PC-9 (cell line): ENCODE data around the gene CEP72. TPM values are rescaled to one million over a fixed set of nuclear protein-coding genes. Genes with fewer than 3 reads are reported as not detected.

ENCODE experiments used
- BruUV-seq: library from RNA; stranded (reverse); fragments of 400-500 nt; replicated peaks from 2 replicates; lab custom pipeline; 2021; lab: Mats Ljungman, UMichigan
- CTCF ChIA-PET: fragments of 300-600 bp; sonication (Branson Sonifier 250); formaldehyde crosslinking; loops from one replicate; lab custom pipeline; 2022; ENCODE audit warnings: antibody characterized with exemption; lab: Charles Lee
- POLR2A ChIA-PET: fragments of 300-600 bp; sonication (Branson Sonifier 250); formaldehyde crosslinking; loops from one replicate; lab custom pipeline; 2022; ENCODE audit warnings: antibody characterized with exemption; ENCODE audit not compliant: unreplicated experiment; lab: Charles Lee
- DNase-seq, 2 experiments: peaks; one replicate each; pipeline versions ENCODE4 v3.0.0 to v3.0.0-alpha.2; 2015 to 2022; ENCODE audit warnings: mixed read lengths in 1 of 2
- H2AFZ ChIP-seq: fragments of 200-600 bp; sonication (generic); 2 replicates; pipeline ENCODE4 v1.8.1; 2017; ENCODE audit warnings: antibody characterized with exemption
- H3F3A ChIP-seq: fragments of 200-600 bp; sonication (generic); 2 replicates; pipeline ENCODE4 v1.8.1; 2017; ENCODE audit warnings: antibody characterized with exemption, mild to moderate bottlenecking, low read depth; ENCODE audit not compliant: insufficient read depth
- H3K27ac ChIP-seq: fragments of 200-600 bp; sonication (generic); 2 replicates; pipeline ENCODE4 v1.6.1; 2016; ENCODE audit warnings: mixed run types
- H3K27me3 ChIP-seq: fragments of 200-600 bp; sonication (generic); 2 replicates; pipeline ENCODE4 v1.6.1; 2016; ENCODE audit warnings: low read depth, mixed run types; ENCODE audit not compliant: insufficient read depth
- H3K36me3 ChIP-seq: fragments of 200-600 bp; sonication (generic); 2 replicates; pipeline ENCODE4 v1.6.1; 2016; ENCODE audit warnings: low read depth, mixed run types
- H3K4me1 ChIP-seq: fragments of 200-600 bp; sonication (generic); replicated peaks from 2 replicates; pipeline ENCODE4 v1.6.1; 2016; ENCODE audit warnings: mixed run types; ENCODE audit not compliant: insufficient read depth
- H3K4me2 ChIP-seq: fragments of 200-600 bp; sonication (generic); 2 replicates; pipeline ENCODE4 v1.6.1; 2017; ENCODE audit warnings: mixed run types
- H3K4me3 ChIP-seq: fragments of 200-600 bp; sonication (generic); 2 replicates; pipeline ENCODE4 v1.6.1; 2016; ENCODE audit warnings: mixed run types
- H3K79me2 ChIP-seq: fragments of 200-600 bp; sonication (generic); 2 replicates; pipeline ENCODE4 v1.6.1; 2017; ENCODE audit warnings: low read depth, mixed run types
- H3K9me2 ChIP-seq: fragments of 200-600 bp; sonication (generic); 2 replicates; pipeline ENCODE4 v1.8.1; 2017; ENCODE audit warnings: mild to moderate bottlenecking; ENCODE audit not compliant: insufficient read depth
- H3K9me3 ChIP-seq: fragments of 200-600 bp; sonication (generic); 2 replicates; pipeline ENCODE4 v1.8.1; 2016; ENCODE audit warnings: low read depth; ENCODE audit not compliant: insufficient read depth
- H4K20me1 ChIP-seq: fragments of 200-600 bp; sonication (generic); 2 replicates; pipeline ENCODE4 v1.8.1; 2017; ENCODE audit not compliant: insufficient read depth
- EZH2 ChIP-seq: fragments of 200-600 bp; sonication (generic); IDR thresholded peaks from 2 replicates; pipeline ENCODE4 v1.8.0; 2017; ENCODE audit warnings: antibody characterized with exemption, low read depth
- intact Hi-C: fragments of 100-400 bp; cut with micrococcal nuclease; formaldehyde crosslinking; loops from one replicate; pipeline ENCODE4 v1.10.0; 2022; ENCODE audit not compliant: unreplicated experiment
- total RNA-seq: library from RNA; stranded (reverse); gene quantifications from 2 replicates; pipeline ENCODE4 v1.2.3, GENCODE V29; 2021
- TF ChIP-seq, protein P1 (sequence below): fragments of 200-600 bp; sonication (generic); conservative IDR thresholded peaks from 2 replicates; pipeline ENCODE4 v1.6.1; 2017; ENCODE audit warnings: mixed run types, antibody characterized with exemption, mild to moderate bottlenecking, moderate library complexity

Gene CEP72
- total RNA-seq, 1 experiment from 2014 or later, result 86.8 TPM

DNA sequence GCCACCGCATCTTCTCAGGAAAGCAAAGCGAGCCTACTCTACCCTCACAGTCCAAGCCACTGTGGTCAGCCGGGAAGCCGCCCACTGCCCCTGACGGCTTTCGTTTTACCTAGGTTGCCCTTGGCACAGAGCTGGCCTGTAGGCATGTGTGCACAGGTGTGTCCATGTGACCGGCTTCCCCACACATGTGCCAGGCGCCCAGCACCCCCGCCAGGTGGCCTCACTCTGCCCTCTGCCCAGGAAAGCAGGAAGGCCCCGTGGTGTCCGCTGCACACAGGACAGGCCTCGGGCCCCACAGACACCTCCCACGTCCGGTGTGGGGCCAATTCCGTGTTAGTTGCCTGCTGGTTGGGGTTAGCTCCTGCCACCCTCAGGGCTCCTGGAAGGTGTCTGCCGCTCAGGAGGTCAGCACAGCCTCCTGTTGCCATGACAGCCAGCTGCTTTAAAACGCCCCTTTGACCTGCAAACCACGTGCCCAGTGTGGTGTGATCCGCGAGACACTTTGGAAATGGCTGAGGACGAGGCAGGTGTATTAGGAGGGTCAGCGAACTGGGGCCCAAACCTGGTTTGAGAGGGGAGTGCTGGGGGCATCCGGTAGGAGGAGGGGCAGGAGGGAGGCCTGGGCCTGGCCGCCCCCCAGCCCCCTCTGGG is 52.3 kb downstream of the CEP72 start:
- POLR2A ChIA-PET, result no interaction called here
- H3K27me3 ChIP-seq, result no peaks in the 10 kb centered on the region
- H3K9me3 ChIP-seq, result no peaks in the 10 kb centered on the region
- CTCF ChIA-PET, result no interaction called here
- intact Hi-C loops, result no loop called here
- H2AFZ ChIP-seq, result no peak overlapping the region
- no peaks in the 10 kb centered on the region for H3K79me2 ChIP-seq
- H3K36me3 ChIP-seq, result peaks cover 4% of the 10 kb centered on the region; the same call in 1 of the 2 replicates
- TF ChIP-seq, protein P1, sequence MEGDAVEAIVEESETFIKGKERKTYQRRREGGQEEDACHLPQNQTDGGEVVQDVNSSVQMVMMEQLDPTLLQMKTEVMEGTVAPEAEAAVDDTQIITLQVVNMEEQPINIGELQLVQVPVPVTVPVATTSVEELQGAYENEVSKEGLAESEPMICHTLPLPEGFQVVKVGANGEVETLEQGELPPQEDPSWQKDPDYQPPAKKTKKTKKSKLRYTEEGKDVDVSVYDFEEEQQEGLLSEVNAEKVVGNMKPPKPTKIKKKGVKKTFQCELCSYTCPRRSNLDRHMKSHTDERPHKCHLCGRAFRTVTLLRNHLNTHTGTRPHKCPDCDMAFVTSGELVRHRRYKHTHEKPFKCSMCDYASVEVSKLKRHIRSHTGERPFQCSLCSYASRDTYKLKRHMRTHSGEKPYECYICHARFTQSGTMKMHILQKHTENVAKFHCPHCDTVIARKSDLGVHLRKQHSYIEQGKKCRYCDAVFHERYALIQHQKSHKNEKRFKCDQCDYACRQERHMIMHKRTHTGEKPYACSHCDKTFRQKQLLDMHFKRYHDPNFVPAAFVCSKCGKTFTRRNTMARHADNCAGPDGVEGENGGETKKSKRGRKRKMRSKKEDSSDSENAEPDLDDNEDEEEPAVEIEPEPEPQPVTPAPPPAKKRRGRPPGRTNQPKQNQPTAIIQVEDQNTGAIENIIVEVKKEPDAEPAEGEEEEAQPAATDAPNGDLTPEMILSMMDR, result no peak
- TF ChIP-seq EZH2, result no peak
- peaks cover 18% of the 10 kb centered on the region for H3F3A ChIP-seq
- no peak for DNase-seq
- no peaks in the 10 kb centered on the region for H3K9me2 ChIP-seq
- no peaks in the 10 kb centered on the region for H3K4me1 ChIP-seq
- H3K4me2 ChIP-seq, result no peak overlapping the region
- no peak overlapping the region for H3K27ac ChIP-seq
- H3K4me3 ChIP-seq, result no peak overlapping the region
- H4K20me1 ChIP-seq, result peaks cover 19% of the 10 kb centered on the region; the same call in 1 of the 2 replicates
- BruUV-seq, result no TSS peak

DNA sequence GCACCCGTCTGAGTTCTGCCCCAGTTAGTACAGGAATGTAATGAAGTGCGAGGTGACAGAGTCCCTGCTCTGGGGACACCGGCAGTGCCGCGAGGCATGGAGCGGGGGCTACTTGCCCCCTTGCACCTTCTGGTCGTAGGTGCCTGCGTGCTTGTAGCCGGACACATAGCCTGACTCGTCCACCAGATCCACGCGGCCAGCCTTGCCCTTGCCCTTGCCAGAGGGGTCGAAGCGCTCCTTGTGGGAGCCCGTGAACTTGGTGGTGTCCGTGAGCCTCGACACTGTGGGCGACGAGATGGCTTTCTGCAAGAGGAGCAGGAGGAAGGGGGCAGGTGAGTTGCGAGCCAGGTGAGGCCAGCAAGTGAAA is 52.8 kb downstream of the CEP72 start:
- BruUV-seq, result no TSS peak
- H2AFZ ChIP-seq, result no peak overlapping the region
- CTCF ChIA-PET, result no interaction called here

DNA sequence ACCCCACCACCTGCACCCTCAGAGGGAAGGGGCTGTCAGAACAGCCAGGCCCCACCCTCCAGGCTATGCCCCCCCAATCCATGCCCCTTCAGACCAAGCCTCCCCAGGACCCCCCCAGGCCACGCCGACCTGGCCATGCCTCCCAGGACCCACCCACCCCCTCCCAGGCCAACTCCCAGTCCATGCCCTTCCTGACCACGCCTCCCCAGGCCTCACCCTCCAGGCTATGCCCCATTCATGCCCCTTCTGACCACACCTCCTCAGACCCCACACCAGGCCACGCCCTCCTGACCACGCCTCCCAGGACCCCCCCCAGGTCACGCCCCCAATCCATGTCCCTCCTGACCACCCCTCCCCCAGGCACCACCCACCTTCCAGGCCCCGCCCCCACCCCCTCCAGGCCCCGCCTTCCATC is 53.4 kb downstream of the CEP72 start:
- BruUV-seq, result no TSS peak
- H3K27me3 ChIP-seq, result no peaks in the 10 kb centered on the region
- no peak overlapping the region for H3K27ac ChIP-seq
- peaks cover 18% of the 10 kb centered on the region for H3F3A ChIP-seq
- no peaks in the 10 kb centered on the region for H3K9me3 ChIP-seq
- H3K79me2 ChIP-seq, result no peaks in the 10 kb centered on the region
- no peaks in the 10 kb centered on the region for H3K36me3 ChIP-seq
- intact Hi-C loops, result no loop called here
- H3K4me2 ChIP-seq, result no peak overlapping the region
- H3K4me3 ChIP-seq, result no peak overlapping the region
- H3K4me1 ChIP-seq, result no peaks in the 10 kb centered on the region
- DNase-seq, result no peak
- CTCF ChIA-PET, result no interaction called here
- H4K20me1 ChIP-seq, result peaks cover 26% of the 10 kb centered on the region
- no peaks in the 10 kb centered on the region for H3K9me2 ChIP-seq
- H2AFZ ChIP-seq, result no peak overlapping the region
- POLR2A ChIA-PET, result no interaction called here
- TF ChIP-seq EZH2, result no peak
- TF ChIP-seq, protein P1, result no peak

More for the DNA sequence above, 52.8 kb downstream of the CEP72 start:
- Histone ChIP-seq H3K27me3 (no peaks in the 10 kb centered on the region), H3K4me3 (no peak overlapping the region), H3K4me1 (no peaks in the 10 kb centered on the region), H4K20me1 (peaks cover 21% of the 10 kb centered on the region; the same call in 1 of the 2 replicates), H3K79me2 (no peaks in the 10 kb centered on the region), H3K9me3 (no peaks in the 10 kb centered on the region), H3K27ac (no peak overlapping the region), H3K36me3 (no peaks in the 10 kb centered on the region), H3F3A (peaks cover 18% of the 10 kb centered on the region), H3K9me2 (no peaks in the 10 kb centered on the region), H3K4me2 (no peak overlapping the region)
- no peak for TF ChIP-seq EZH2
- TF ChIP-seq, protein P1, result no peak
- POLR2A ChIA-PET, result no interaction called here
- intact Hi-C loops, result no loop called here
- DNase-seq, result no peak
